ENCODE measurements around the gene NEDD4L.

DNA sequence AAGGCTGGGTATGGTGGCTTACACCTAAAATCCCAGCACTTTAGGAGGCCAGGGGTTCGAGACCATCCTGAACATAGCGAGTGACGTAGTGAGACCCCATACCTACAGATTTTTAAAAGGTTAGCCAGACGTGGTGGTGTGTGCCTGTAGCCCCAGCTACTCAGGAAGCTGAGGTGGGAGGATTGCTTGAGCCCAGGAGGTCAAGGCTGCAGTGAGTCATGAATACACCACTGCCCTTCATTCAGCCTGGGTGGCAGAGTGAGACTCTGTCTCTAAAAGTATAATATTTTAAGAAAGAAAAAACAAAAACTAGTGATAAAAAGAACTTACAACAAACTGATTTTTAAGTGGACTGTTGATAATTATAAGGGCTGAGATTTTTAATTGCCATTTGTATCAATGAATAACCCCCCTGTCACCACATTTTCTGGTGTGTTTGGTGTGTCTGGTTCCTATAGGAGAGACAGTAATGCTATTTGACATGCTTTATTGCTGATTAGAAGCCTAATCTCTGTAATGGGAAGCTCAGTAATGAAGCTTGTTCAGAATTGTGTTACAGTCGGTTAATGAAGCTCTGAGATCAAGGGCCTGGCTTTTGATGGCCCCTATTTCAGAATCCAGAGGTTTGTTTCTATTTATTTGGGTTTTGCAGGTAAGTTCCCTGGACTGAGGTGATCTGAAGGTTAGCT lies 147.0 kb downstream of the NEDD4L start:
- TF ChIP-seq, protein P1, sequence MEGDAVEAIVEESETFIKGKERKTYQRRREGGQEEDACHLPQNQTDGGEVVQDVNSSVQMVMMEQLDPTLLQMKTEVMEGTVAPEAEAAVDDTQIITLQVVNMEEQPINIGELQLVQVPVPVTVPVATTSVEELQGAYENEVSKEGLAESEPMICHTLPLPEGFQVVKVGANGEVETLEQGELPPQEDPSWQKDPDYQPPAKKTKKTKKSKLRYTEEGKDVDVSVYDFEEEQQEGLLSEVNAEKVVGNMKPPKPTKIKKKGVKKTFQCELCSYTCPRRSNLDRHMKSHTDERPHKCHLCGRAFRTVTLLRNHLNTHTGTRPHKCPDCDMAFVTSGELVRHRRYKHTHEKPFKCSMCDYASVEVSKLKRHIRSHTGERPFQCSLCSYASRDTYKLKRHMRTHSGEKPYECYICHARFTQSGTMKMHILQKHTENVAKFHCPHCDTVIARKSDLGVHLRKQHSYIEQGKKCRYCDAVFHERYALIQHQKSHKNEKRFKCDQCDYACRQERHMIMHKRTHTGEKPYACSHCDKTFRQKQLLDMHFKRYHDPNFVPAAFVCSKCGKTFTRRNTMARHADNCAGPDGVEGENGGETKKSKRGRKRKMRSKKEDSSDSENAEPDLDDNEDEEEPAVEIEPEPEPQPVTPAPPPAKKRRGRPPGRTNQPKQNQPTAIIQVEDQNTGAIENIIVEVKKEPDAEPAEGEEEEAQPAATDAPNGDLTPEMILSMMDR (IDR thresholded peaks at IDR 0.05) = no peak
- no peak for TF ChIP-seq POLR2AphosphoS5 (IDR thresholded peaks at IDR 0.05; ENCODE audit: low read depth, low read length)
